Vagina (tissue), 2 donors: ENCODE data around the gene SLC52A3.

ENCODE experiments used
- CTCF ChIP-seq, 3 experiments: fragments of 450-650 bp in 2 of 3; fragments of 200-600 bp in 1 of 3; sonication (generic) in 1 of 3; IDR thresholded peaks; one replicate each; pipeline ENCODE4 v1.5.1; 2017 to 2019; ENCODE audit warnings: antibody characterized with exemption in 3 of 3, mild to moderate bottlenecking in 2 of 3, moderate library complexity in 2 of 3
- POLR2A ChIP-seq, 2 donors: fragments of 450-650 bp; IDR thresholded peaks; one replicate each; pipeline ENCODE4 v1.6.1; 2017; ENCODE audit warnings: antibody characterized with exemption in 2 of 2, mild to moderate bottlenecking in 2 of 2, moderate library complexity in 2 of 2
- POLR2AphosphoS5 ChIP-seq, 2 donors: sonication (generic); formaldehyde crosslinking; IDR thresholded peaks; one replicate each; pipeline ENCODE4 v1.9.0; 2017; ENCODE audit warnings: antibody characterized with exemption in 2 of 2, mild to moderate bottlenecking in 2 of 2, low read depth in 1 of 2; ENCODE audit not compliant: insufficient read depth in 1 of 2

DNA sequence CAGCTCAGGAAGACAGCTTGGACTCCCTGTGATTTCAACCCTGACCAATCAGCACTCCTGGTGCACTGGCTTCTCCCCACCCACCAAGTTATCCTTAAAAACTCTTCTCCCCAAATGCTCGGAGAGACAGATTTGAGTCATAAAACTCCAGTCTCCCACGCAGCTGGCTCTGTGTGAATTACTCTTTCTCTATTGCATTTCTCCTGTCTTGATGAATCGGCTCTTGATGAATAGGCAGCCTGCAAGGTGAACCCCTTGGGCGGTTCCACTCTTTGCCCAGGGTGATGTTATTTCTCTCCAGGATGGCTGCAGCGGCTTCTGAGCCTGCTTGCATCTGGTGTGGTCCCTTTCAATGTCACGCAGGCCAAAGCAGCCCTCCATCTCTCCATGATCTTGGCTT lies 12.4 kb downstream of the SLC52A3 start:
- TF ChIP-seq CTCF (IDR thresholded peaks at IDR 0.05) (no peak), POLR2A (IDR thresholded peaks at IDR 0.05) (no peak), POLR2AphosphoS5 (IDR thresholded peaks at IDR 0.05; ENCODE audit: insufficient read depth in 1 of 2, low read depth in 1 of 2) (no peak)
